ENCODE measurements around the gene GSDMA.
"Not testable (repeated sequence)": the region's sequence is repeated elsewhere in the genome, so short reads cannot be mapped to it uniquely, and the experiment has no call there.

The GSDMA gene

GRCh38 chr17:39996800-39997199 lies 34.0 kb downstream of the GSDMA start:
- DNase-seq (ENCODE audit: low read depth) = no peak

- no peak for DNase-seq (ENCODE audit: low read depth)
Observed at GRCh38 chr17:39997543-39997942, 34.7 kb downstream of the GSDMA start.

- no peak for DNase-seq (ENCODE audit: low read depth)
Observed at GRCh38 chr17:39999067-39999466, 36.3 kb downstream of the GSDMA start.

GRCh38 chr17:40000161-40000560 lies 37.4 kb downstream of the GSDMA start:
- DNase-seq (ENCODE audit: low read depth) = no peak

- not testable (repeated sequence) for DNase-seq (ENCODE audit: low read depth)
Observed at GRCh38 chr17:40001335-40001734, 38.5 kb downstream of the GSDMA start.

GRCh38 chr17:40004072-40004471 lies 41.3 kb downstream of the GSDMA start:
- DNase-seq (ENCODE audit: low read depth) = no peak

GRCh38 chr17:40004712-40005111 lies 41.9 kb downstream of the GSDMA start:
- DNase-seq (ENCODE audit: low read depth) = no peak

- no peak for DNase-seq (ENCODE audit: low read depth)
Observed at GRCh38 chr17:40005520-40005919, 42.7 kb downstream of the GSDMA start.

GRCh38 chr17:40010946-40011500 lies 48.2 kb downstream of the GSDMA start:
- not testable (repeated sequence) for DNase-seq (ENCODE audit: low read depth)

- DNase-seq (ENCODE audit: low read depth) = not testable (repeated sequence)
Observed at GRCh38 chr17:40012017-40012647, 49.3 kb downstream of the GSDMA start.

- DNase-seq (ENCODE audit: low read depth) = no peak
Observed at GRCh38 chr17:40014375-40014980, 51.7 kb downstream of the GSDMA start.

- DNase-seq (ENCODE audit: low read depth) = no peak
Observed at GRCh38 chr17:40015005-40015997, 52.5 kb downstream of the GSDMA start, which contains the start of gene CSF3. Gene CSF3, plus strand, starts transcription at chr17:40015440. Its CDS starts 35 bp downstream, at chr17:40015475.

GRCh38 chr17:40015998-40016985 lies 53.5 kb downstream of the GSDMA start:
- DNase-seq (ENCODE audit: low read depth) = no peak

- DNase-seq (ENCODE audit: low read depth) = no peak
Observed at GRCh38 chr17:40017422-40018080, 54.7 kb downstream of the GSDMA start.

GRCh38 chr17:40018211-40019121 lies 55.7 kb downstream of the GSDMA start:
- DNase-seq (ENCODE audit: low read depth) = no peak

GRCh38 chr17:40019140-40019991 lies 56.6 kb downstream of the GSDMA start:
- DNase-seq (ENCODE audit: low read depth) = no peak

GRCh38 chr17:40020146-40020545 lies 57.3 kb downstream of the GSDMA start:
- no peak for DNase-seq (ENCODE audit: low read depth)

- DNase-seq (ENCODE audit: low read depth) = no peak
Observed at GRCh38 chr17:40021451-40021971, 58.7 kb downstream of the GSDMA start.
